H9 (cell line): ENCODE results near the gene NDUFV2. TPM values are rescaled to one million over a fixed set of nuclear protein-coding genes. Genes with fewer than 3 reads are reported as not detected.

Experiments
- DNase-seq: peaks from one replicate; pipeline ENCODE4 v3.0.0-alpha.2; 2017
- H2AFZ ChIP-seq: one replicate; pipeline ENCODE4 v1.6.1; 2013; ENCODE audit warnings: mild to moderate bottlenecking, low read length, control low read depth, moderate library complexity
- H2AK5ac ChIP-seq: 2 replicates; pipeline ENCODE4 v1.6.1; 2013; ENCODE audit warnings: low read length, control low read depth, mixed read lengths; ENCODE audit not compliant: insufficient read length
- H2BK120ac ChIP-seq: one replicate; pipeline ENCODE4 v1.6.1; 2013; ENCODE audit warnings: low read depth, mild to moderate bottlenecking, low read length, control low read depth, inconsistent platforms; ENCODE audit not compliant: poor library complexity, severe bottlenecking
- H2BK12ac ChIP-seq: 2 replicates; pipeline ENCODE4 v1.6.1; 2013; ENCODE audit warnings: low read length, control low read depth, mixed read lengths, low read depth; ENCODE audit not compliant: insufficient read length
- H2BK15ac ChIP-seq: 2 replicates; pipeline ENCODE4 v1.6.1; 2013; ENCODE audit warnings: low read depth, low read length, control low read depth
- H2BK20ac ChIP-seq: one replicate; pipeline ENCODE4 v1.6.1; 2013; ENCODE audit warnings: low read depth, mild to moderate bottlenecking, low read length, control low read depth, inconsistent platforms; ENCODE audit not compliant: poor library complexity, severe bottlenecking
- H2BK5ac ChIP-seq: 2 replicates; pipeline ENCODE4 v1.6.1; 2013; ENCODE audit warnings: low read length, control low read depth, mixed read lengths; ENCODE audit not compliant: insufficient read length
- H3K14ac ChIP-seq: 2 replicates; pipeline ENCODE4 v1.6.1; 2013; ENCODE audit warnings: low read length, control low read depth; ENCODE audit not compliant: insufficient read depth
- H3K18ac ChIP-seq: 2 replicates; pipeline ENCODE4 v1.6.1; 2013; ENCODE audit warnings: low read depth, mild to moderate bottlenecking, mixed read lengths, low read length, control low read depth; ENCODE audit not compliant: insufficient read length
- H3K23ac ChIP-seq: 2 replicates; pipeline ENCODE4 v1.6.1; 2013; ENCODE audit warnings: low read length, control low read depth, mixed read lengths, low read depth; ENCODE audit not compliant: insufficient read length
- H3K23me2 ChIP-seq: 2 replicates; pipeline ENCODE4 v1.6.1; 2013; ENCODE audit warnings: low read depth, mild to moderate bottlenecking, mixed read lengths, low read length, control low read depth; ENCODE audit not compliant: insufficient read length, poor library complexity, severe bottlenecking
- H3K27ac ChIP-seq: 2 replicates; pipeline ENCODE4 v1.5.1; 2013; ENCODE audit warnings: low read length, control low read depth, mixed read lengths, low read depth; ENCODE audit not compliant: insufficient read length
- H3K27me3 ChIP-seq: 2 replicates; pipeline ENCODE4 v1.6.1; 2013; ENCODE audit warnings: low read length, control low read depth, inconsistent platforms; ENCODE audit not compliant: insufficient read depth
- H3K4ac ChIP-seq: 2 replicates; pipeline ENCODE4 v1.6.1; 2013; ENCODE audit warnings: low read depth, mild to moderate bottlenecking, control low read depth, inconsistent platforms, low read length, moderate library complexity
- H3K4me1 ChIP-seq: 2 replicates; pipeline ENCODE4 v1.6.1; 2013; ENCODE audit warnings: low read length, control low read depth, inconsistent platforms; ENCODE audit not compliant: insufficient read depth
- H3K4me2 ChIP-seq: 2 replicates; pipeline ENCODE4 v1.6.1; 2013; ENCODE audit warnings: low read length, control low read depth, mixed read lengths; ENCODE audit not compliant: insufficient read length, insufficient read depth
- H3K56ac ChIP-seq: 2 replicates; pipeline ENCODE4 v1.6.1; 2013; ENCODE audit warnings: low read depth, mild to moderate bottlenecking, mixed read lengths, low read length, control low read depth; ENCODE audit not compliant: insufficient read length
- H3K79me1 ChIP-seq: 2 replicates; pipeline ENCODE4 v1.6.1; 2013; ENCODE audit warnings: low read depth, mild to moderate bottlenecking, moderate library complexity, low read length, control low read depth, inconsistent platforms; ENCODE audit not compliant: insufficient read depth, poor library complexity, severe bottlenecking
- H3K79me2 ChIP-seq: 2 replicates; pipeline ENCODE4 v1.6.1; 2013; ENCODE audit warnings: low read length, control low read depth, inconsistent platforms; ENCODE audit not compliant: insufficient read depth
- H3K9ac ChIP-seq: 2 replicates; pipeline ENCODE4 v1.6.1; 2013; ENCODE audit warnings: low read length, control low read depth, mixed read lengths; ENCODE audit not compliant: insufficient read length; ENCODE audit errors: extremely low read depth
- H3K9me3 ChIP-seq: one replicate; pipeline ENCODE4 v1.6.1; 2013; ENCODE audit warnings: low read depth, low read length, inconsistent platforms; ENCODE audit not compliant: control insufficient read depth
- H3T11ph ChIP-seq: one replicate; pipeline ENCODE4 v1.6.1; 2013; ENCODE audit warnings: mild to moderate bottlenecking, low read length, control low read depth, inconsistent platforms
- H4K20me1 ChIP-seq: one replicate; pipeline ENCODE4 v1.6.1; 2013; ENCODE audit not compliant: control insufficient read depth, insufficient read length, insufficient read depth
- H4K5ac ChIP-seq: 2 replicates; pipeline ENCODE4 v1.6.1; 2013; ENCODE audit warnings: low read depth, mild to moderate bottlenecking, mixed read lengths, low read length, control low read depth; ENCODE audit not compliant: insufficient read length
- H4K8ac ChIP-seq: replicated peaks from 2 replicates; pipeline ENCODE4 v1.6.1; 2013; ENCODE audit warnings: low read length, control low read depth, mixed read lengths, low read depth; ENCODE audit not compliant: insufficient read length
- H4K91ac ChIP-seq: 2 replicates; pipeline ENCODE4 v1.6.1; 2013; ENCODE audit warnings: low read depth, mild to moderate bottlenecking, moderate library complexity, mixed read lengths, low read length, control low read depth; ENCODE audit not compliant: insufficient read length
- H3K27ac Mint-ChIP-seq, 3 experiments: 2 replicates in 2 of 3; 3 replicates in 1 of 3; pipeline ENCODE4 v1.8.0; 2020 to 2021; ENCODE audit warnings: mixed read lengths in 3 of 3, mild to moderate bottlenecking in 1 of 3, moderate library complexity in 1 of 3
- H3K27me3 Mint-ChIP-seq: 2 replicates; pipeline ENCODE4 v1.8.0; 2021; ENCODE audit warnings: low read depth, mild to moderate bottlenecking, moderate library complexity, mixed read lengths
- H3K36me3 Mint-ChIP-seq, 3 experiments: 2 replicates in 2 of 3; 3 replicates in 1 of 3; pipeline ENCODE4 v1.8.0; 2020 to 2021; ENCODE audit warnings: low read depth in 3 of 3, mixed read lengths in 3 of 3; ENCODE audit not compliant: insufficient read depth in 1 of 3
- H3K4me1 Mint-ChIP-seq, 2 experiments: 2 replicates each; pipeline ENCODE4 v1.8.0; 2020; ENCODE audit warnings: mixed read lengths in 2 of 2
- H3K4me3 Mint-ChIP-seq, 2 experiments: 2 replicates in 1 of 2; 3 replicates in 1 of 2; pipeline ENCODE4 v1.8.0; 2020 to 2021; ENCODE audit warnings: mild to moderate bottlenecking in 2 of 2, mixed read lengths in 2 of 2, moderate library complexity in 1 of 2
- H3K9me3 Mint-ChIP-seq, 2 experiments: 2 replicates in 1 of 2; 3 replicates in 1 of 2; pipeline ENCODE4 v1.8.0; 2020; ENCODE audit warnings: mild to moderate bottlenecking in 2 of 2, mixed read lengths in 2 of 2, moderate library complexity in 1 of 2
- WGBS: extraction: QIAGEN DNeasy Blood & Tissue Kit; methylation state at CpG from one replicate; pipeline ENCODE4 v1.1.7; 2013; ENCODE audit warnings: missing lambda C conversion rate, low lambda C conversion rate, mixed read lengths; ENCODE audit not compliant: insufficient read length; ENCODE audit errors: extremely low coverage; 5-methylcytosine and 5-hydroxymethylcytosine counted together
- total RNA-seq: library from RNA; stranded (reverse); gene quantifications from 2 replicates; pipeline ENCODE4 v1.2.1, GENCODE V29; 2021
- TF ChIP-seq, protein P1 (sequence below): fragments of 200-600 bp; sonication (generic); conservative IDR thresholded peaks from 3 replicates; pipeline ENCODE4 v1.8.0; 2021; ENCODE audit warnings: antibody characterized with exemption, mild to moderate bottlenecking

The NDUFV2 gene
- total RNA-seq, 1 experiment from 2014 or later, result 206 TPM

DNA sequence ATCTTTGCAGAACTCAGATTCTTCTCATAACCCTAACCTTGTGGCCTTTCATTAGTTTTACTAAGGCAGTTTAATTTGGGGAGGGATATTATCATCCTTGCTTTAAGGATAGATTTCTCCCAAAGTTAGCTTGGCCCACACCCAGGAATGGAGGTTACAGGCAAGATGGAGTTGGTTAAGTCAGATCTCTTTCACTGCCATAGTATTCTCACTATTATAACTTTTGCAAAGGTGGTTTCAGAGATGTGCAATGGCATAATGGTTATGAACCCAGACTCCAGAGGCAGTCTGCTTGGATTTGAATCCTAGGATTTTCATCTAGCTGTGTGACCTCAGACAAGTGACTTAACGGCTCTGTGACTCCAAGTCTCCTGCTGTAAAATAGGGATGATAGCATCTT lies 48.7 kb upstream of the NDUFV2 start:
- H3K9me3 Mint-ChIP-seq, result peaks cover 32 to 35% of the 10 kb centered on the region in 2 experiments
- Histone ChIP-seq H2BK15ac (no peak overlapping the region), H3K9me3 (no peaks in the 10 kb centered on the region), H3K9ac (no peak overlapping the region), H4K91ac (no peak overlapping the region), H3K56ac (no peak overlapping the region), H4K8ac (no peak overlapping the region), H2AK5ac (no peak overlapping the region), H3K14ac (no peak overlapping the region), H2BK120ac (no peak overlapping the region), H3K79me1 (no peaks in the 10 kb centered on the region), H3T11ph (no peak overlapping the region), H3K4me2 (no peak overlapping the region), H3K23me2 (no peaks in the 10 kb centered on the region), H3K27me3 (no peaks in the 10 kb centered on the region), H2BK12ac (no peak overlapping the region), H4K5ac (no peak overlapping the region), H3K4me1 (no peaks in the 10 kb centered on the region), H3K23ac (no peak overlapping the region), H2BK20ac (no peak overlapping the region), H3K27ac (no peak overlapping the region), H3K4ac (no peak overlapping the region), H4K20me1 (no peaks in the 10 kb centered on the region), H3K18ac (no peak overlapping the region), H3K79me2 (no peaks in the 10 kb centered on the region), H2AFZ (no peak overlapping the region), H2BK5ac (no peak overlapping the region)
- no CpG with 5 or more reads among the region's 1 CpG for WGBS
- H3K27me3 Mint-ChIP-seq, result no peaks in the 10 kb centered on the region
- TF ChIP-seq, protein P1, sequence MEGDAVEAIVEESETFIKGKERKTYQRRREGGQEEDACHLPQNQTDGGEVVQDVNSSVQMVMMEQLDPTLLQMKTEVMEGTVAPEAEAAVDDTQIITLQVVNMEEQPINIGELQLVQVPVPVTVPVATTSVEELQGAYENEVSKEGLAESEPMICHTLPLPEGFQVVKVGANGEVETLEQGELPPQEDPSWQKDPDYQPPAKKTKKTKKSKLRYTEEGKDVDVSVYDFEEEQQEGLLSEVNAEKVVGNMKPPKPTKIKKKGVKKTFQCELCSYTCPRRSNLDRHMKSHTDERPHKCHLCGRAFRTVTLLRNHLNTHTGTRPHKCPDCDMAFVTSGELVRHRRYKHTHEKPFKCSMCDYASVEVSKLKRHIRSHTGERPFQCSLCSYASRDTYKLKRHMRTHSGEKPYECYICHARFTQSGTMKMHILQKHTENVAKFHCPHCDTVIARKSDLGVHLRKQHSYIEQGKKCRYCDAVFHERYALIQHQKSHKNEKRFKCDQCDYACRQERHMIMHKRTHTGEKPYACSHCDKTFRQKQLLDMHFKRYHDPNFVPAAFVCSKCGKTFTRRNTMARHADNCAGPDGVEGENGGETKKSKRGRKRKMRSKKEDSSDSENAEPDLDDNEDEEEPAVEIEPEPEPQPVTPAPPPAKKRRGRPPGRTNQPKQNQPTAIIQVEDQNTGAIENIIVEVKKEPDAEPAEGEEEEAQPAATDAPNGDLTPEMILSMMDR, result no peak
- no peak for DNase-seq
- no peaks in the 10 kb centered on the region for H3K4me1 Mint-ChIP-seq
- peaks cover 17 to 29% (median 18%) of the 10 kb centered on the region in 3 experiments for H3K36me3 Mint-ChIP-seq
- no peak overlapping the region for H3K4me3 Mint-ChIP-seq
- H3K27ac Mint-ChIP-seq, result no peak overlapping the region
